WTC11 (cell line): Measurements from ENCODE around the gene PTCH1.

Experiments
- NR3C1 ChIP-seq: sonication (generic); formaldehyde crosslinking; conservative IDR thresholded peaks from 2 replicates; pipeline ENCODE4 v1.8.1; 2023; ENCODE audit warnings: low read depth, mild to moderate bottlenecking, missing genetic modification reagents
- TF ChIP-seq, protein P1 (sequence below): fragments of 200-600 bp; IDR thresholded peaks from 2 replicates; pipeline ENCODE4 v1.8.0; 2022; ENCODE audit warnings: antibody characterized with exemption

DNA sequence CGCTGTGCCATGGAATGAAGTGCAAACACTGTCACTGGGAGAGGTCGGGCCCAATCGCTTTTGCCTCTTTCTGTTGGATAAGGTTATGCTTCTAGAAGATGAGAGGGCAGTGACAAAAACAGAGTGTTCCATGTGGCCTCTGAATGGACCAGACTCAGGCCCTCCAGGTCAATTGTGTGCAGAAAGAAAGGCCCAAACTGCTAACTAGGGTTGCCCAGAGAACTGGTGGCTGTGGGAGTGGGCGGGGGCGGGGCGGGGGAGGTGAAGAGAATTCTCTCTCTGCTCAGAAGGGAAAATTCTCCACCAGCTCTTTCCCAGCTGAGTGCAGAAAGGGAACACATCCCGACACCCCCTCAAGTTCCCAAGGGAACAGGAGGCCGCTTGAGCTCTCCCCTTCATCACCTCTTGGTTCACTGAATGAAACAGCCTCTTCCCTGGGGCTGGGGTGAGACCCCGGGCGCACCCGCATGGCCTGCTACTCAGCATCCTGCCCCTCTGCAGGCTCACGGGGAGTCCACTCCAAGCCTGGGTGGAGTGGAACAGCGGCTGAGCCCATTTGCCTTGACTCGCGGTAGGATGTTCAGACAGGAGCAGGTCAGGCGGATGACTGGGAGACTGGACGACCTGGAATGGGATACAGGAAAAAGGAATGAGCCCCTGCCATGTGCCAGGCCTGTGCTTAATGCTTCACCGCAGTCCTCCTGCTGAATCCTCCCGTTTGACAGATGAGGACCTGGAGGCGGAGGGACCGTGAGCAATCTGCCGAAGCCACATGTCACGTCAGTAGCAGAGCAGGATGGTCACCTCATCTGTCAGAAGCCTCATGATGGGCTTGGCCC, 105.5 kb downstream of the PTCH1 start:
- TF ChIP-seq, protein P1, sequence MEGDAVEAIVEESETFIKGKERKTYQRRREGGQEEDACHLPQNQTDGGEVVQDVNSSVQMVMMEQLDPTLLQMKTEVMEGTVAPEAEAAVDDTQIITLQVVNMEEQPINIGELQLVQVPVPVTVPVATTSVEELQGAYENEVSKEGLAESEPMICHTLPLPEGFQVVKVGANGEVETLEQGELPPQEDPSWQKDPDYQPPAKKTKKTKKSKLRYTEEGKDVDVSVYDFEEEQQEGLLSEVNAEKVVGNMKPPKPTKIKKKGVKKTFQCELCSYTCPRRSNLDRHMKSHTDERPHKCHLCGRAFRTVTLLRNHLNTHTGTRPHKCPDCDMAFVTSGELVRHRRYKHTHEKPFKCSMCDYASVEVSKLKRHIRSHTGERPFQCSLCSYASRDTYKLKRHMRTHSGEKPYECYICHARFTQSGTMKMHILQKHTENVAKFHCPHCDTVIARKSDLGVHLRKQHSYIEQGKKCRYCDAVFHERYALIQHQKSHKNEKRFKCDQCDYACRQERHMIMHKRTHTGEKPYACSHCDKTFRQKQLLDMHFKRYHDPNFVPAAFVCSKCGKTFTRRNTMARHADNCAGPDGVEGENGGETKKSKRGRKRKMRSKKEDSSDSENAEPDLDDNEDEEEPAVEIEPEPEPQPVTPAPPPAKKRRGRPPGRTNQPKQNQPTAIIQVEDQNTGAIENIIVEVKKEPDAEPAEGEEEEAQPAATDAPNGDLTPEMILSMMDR, result no peak
- no peak for TF ChIP-seq NR3C1 (CRISPR knock-in tag)
